GM12891 (cell line): ENCODE data around the gene MARK2.

Experiments
- DNase-seq: peaks from one replicate; pipeline ENCODE4 v3.0.0; 2011; ENCODE audit warnings: low spot score; ENCODE audit not compliant: insufficient read length
- FAIRE-seq: peaks from 2 replicates; lab custom pipeline; 2011; peaks lifted over from hg19 to GRCh38; lab: Jason Lieb, UNC
- PAX5 ChIP-seq: IDR thresholded peaks from 2 replicates; pipeline ENCODE4 v1.6.1; 2011; ENCODE audit warnings: low read length, moderate library complexity, mild to moderate bottlenecking; ENCODE audit not compliant: insufficient read depth, severe bottlenecking
- POLR2A ChIP-seq: IDR thresholded peaks from 2 replicates; pipeline ENCODE4 v1.6.1; 2011; ENCODE audit warnings: low read depth, low read length, control low read depth
- POLR2AphosphoS5 ChIP-seq: IDR thresholded peaks from 2 replicates; pipeline ENCODE4 v1.6.1; 2011; ENCODE audit warnings: low read depth, low read length, control low read depth
- POU2F2 ChIP-seq: IDR thresholded peaks from 2 replicates; pipeline ENCODE4 v1.6.1; 2011; ENCODE audit warnings: low read depth, mild to moderate bottlenecking, control low read depth, low read length, moderate library complexity
- SPI1 ChIP-seq: IDR thresholded peaks from 2 replicates; pipeline ENCODE4 v1.6.1; 2011; ENCODE audit warnings: low read depth, low read length, control low read depth
- TAF1 ChIP-seq: IDR thresholded peaks from 2 replicates; pipeline ENCODE4 v1.6.1; 2011; ENCODE audit warnings: low read depth, low read length, control low read depth

MARK2 gene

GRCh38 chr11:63813563-63814382, 25.1 kb upstream of the MARK2 start:
- FAIRE-seq (no peak), DNase-seq (peak; percentile 61)
- TF ChIP-seq POU2F2 (no peak), POLR2A (no peak), PAX5 (no peak), TAF1 (no peak), SPI1 (no peak), POLR2AphosphoS5 (no peak)

DNA sequence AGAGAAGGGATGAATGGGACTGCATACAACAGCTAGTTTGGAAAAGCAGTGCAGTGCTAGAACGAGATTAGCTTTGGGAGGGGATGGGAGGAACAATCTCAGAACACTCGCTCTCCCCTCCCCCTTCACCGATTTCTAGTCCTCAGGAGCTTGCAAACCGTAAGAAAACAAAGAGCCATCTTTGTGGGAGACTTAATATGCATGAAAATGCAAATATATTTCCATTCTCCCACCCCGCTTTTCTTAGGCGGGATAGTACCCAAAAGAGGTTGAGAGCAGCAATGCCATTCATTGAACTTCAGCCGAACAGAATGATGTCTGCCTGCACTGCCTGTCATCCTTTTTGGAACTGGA, 24.6 kb upstream of the MARK2 start:
- FAIRE-seq: no peak
- DNase-seq: no peak
- TF ChIP-seq POU2F2: peak; percentile 57; the same call in 1 of the 2 replicates
- no peak for TF ChIP-seq POLR2AphosphoS5

GRCh38 chr11:63816166-63816565, 22.7 kb upstream of the MARK2 start:
- no peak for TF ChIP-seq SPI1
- no peak for TF ChIP-seq POU2F2
- TF ChIP-seq PAX5: no peak
- no peak for TF ChIP-seq POLR2AphosphoS5
- TF ChIP-seq POLR2A: no peak
- no peak for TF ChIP-seq TAF1
- no peak for DNase-seq
- FAIRE-seq: no peak

DNA sequence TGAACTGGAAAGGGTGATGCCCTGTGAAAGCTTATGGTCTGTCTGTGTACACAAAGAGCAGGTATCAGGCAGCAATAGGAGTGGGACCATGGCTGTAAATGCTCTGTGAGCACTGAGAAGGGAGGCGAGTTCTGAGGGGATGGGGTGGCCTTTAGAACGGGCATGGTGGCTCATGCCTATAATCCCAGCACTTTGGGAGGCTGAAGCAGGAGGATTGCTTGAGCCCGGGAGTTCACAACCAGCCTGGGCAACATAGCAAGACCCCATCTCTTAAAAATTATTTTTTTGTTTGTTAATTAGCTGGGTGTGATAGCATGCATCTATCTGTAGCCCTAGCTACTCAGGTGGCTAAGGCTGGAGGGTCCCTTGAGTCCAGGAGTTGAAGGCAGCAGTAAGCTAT, 22.2 kb upstream of the MARK2 start:
- TF ChIP-seq TAF1: no peak
- TF ChIP-seq PAX5: no peak
- TF ChIP-seq POU2F2: no peak
- no peak for TF ChIP-seq SPI1
- TF ChIP-seq POLR2A: no peak
- TF ChIP-seq POLR2AphosphoS5: no peak
- FAIRE-seq (no peak), DNase-seq (no peak)

DNA sequence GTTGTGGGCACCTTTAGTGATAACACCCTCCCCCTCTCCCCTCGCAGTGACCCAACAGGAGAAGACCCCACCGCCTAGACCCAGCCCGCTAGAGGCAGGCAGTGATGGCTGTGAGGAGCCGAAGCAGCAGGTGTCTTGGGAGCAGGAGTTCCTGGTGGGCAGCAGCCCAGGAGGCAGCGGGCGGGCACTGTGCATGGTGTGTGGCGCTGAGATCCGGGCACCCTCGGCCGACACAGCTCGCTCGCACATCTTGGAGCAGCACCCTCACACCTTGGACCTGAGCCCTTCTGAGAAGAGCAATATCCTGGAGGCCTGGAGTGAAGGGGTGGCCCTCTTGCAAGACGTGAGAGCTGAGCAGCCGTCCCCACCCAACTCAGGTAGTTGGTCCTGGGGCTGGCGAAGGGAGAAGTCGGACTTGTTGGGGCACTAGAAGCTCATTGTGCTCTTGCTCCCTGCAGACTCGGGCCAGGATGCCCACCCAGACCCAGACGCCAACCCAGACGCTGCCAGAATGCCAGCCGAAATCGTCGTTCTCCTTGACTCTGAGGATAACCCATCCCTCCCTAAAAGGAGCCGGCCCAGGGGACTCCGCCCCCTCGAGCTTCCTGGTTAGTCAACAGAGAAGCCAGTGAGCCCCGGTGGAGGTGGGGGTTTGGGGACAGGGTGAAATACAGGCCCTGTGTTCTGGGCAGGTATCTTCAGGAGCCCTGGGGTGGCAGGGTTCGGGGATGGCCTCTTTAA, 21.0 kb upstream of the MARK2 start:
- FAIRE-seq (no peak), DNase-seq (no peak)
- TF ChIP-seq SPI1 (no peak), TAF1 (no peak), POLR2A (no peak), POU2F2 (no peak), POLR2AphosphoS5 (no peak), PAX5 (no peak)

DNA sequence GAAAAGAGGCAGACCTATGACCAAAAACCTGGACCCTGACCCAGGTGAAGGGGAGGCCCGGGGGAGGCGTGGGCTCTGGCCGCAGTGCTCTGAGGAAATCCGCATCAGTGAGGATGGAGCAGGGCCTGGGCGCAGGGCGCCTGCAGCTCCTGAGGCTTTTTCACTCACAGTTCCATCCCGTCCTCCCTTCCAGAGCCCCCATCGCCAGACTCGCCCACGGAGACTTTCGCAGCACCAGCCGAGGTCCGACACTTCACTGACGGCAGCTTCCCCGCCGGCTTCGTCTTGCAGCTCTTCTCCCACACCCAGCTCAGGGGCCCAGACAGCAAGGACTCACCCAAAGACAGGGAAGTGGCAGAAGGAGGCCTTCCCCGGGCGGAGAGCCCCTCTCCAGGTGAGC, 20.3 kb upstream of the MARK2 start:
- FAIRE-seq (no peak), DNase-seq (no peak)
- TF ChIP-seq SPI1 (no peak), POU2F2 (no peak), POLR2AphosphoS5 (no peak), TAF1 (no peak), POLR2A (no peak), PAX5 (no peak)

GRCh38 chr11:63821411-63821810, 17.5 kb upstream of the MARK2 start:
- DNase-seq (no peak), FAIRE-seq (peak; percentile 16)

GRCh38 chr11:63826471-63827190, 12.3 kb upstream of the MARK2 start:
- DNase-seq (no peak), FAIRE-seq (no peak)
- TF ChIP-seq POLR2AphosphoS5: no peak
- TF ChIP-seq TAF1: no peak
- no peak for TF ChIP-seq PAX5

More at GRCh38 chr11:63821411-63821810, 17.5 kb upstream of the MARK2 start:
- TF ChIP-seq PAX5 (no peak), SPI1 (no peak), TAF1 (no peak), POLR2AphosphoS5 (no peak), POU2F2 (no peak), POLR2A (no peak)

- FAIRE-seq (no peak), DNase-seq (no peak)
- TF ChIP-seq POLR2A (no peak), POLR2AphosphoS5 (no peak)
Measured at GRCh38 chr11:63829823-63830489, 9.0 kb upstream of the MARK2 start.
